Mucosa of descending colon (tissue), 3 donors: Measurements from ENCODE around the gene GHITM. TPM values are rescaled to one million over a fixed set of nuclear protein-coding genes. Genes with fewer than 3 reads are reported as not detected.

Experiments
- ATAC-seq: fragments of 200-7000 bp; cut with Tn5 transposase; one replicate; pipeline ENCODE4 v1.9.1; 2020; ENCODE audit warnings: mild to moderate bottlenecking, moderate library complexity
- DNase-seq, 3 donors: peaks; one replicate each; pipeline ENCODE4 v3.0.0-alpha.2; 2020
- H3K36me3 ChIP-seq: fragments of 200-600 bp; one replicate; pipeline ENCODE4 v1.8.0; 2021; ENCODE audit warnings: low read depth, mild to moderate bottlenecking
- H3K4me1 ChIP-seq: fragments of 200-600 bp; one replicate; pipeline ENCODE4 v1.8.0; 2021; ENCODE audit warnings: low read depth, mild to moderate bottlenecking
- H3K4me3 ChIP-seq: fragments of 200-600 bp; one replicate; pipeline ENCODE4 v1.8.0; 2021; ENCODE audit warnings: mild to moderate bottlenecking
- H3K9me3 ChIP-seq: fragments of 200-600 bp; one replicate; pipeline ENCODE4 v1.8.0; 2021; ENCODE audit warnings: mild to moderate bottlenecking
- intact Hi-C, 2 donors: fragments of 100-400 bp; cut with DNase I in 1 of 2; cut with micrococcal nuclease in 1 of 2; formaldehyde crosslinking; loops; one replicate each; pipeline versions ENCODE4 v1.11.0 to v1.11.1; 2022; cut with DNase I, micrococcal nuclease
- total RNA-seq, 3 donors: library from RNA; stranded (reverse); fragmentation: NEBNext Ultra II Directional in 2 of 3; extraction: Animal tissue kit (Norgen Biotek cat#: 25700) in 2 of 3; gene quantifications; one replicate each; pipeline versions ENCODE4 v1.2.1 to v1.2.4, GENCODE V29; 2021 to 2023
- TF ChIP-seq, protein P1 (sequence below): fragments of 200-600 bp; IDR thresholded peaks from one replicate; pipeline ENCODE4 v1.8.0; 2022; ENCODE audit warnings: antibody characterized with exemption, mild to moderate bottlenecking
- donor health status: DM: no; HTN: no; CAD: no; lungs with moderate emphysema.
- donor health status: DM: no; HTN: no; CAD: no.
- donor health status: DM: no; HTN: yes; CAD: no.

The GHITM gene
- total RNA-seq, 3 donors from 2014 or later: 216 to 279 (median 271) TPM

- no peaks in the 10 kb centered on the region for H3K36me3 ChIP-seq
- TF ChIP-seq, protein P1, sequence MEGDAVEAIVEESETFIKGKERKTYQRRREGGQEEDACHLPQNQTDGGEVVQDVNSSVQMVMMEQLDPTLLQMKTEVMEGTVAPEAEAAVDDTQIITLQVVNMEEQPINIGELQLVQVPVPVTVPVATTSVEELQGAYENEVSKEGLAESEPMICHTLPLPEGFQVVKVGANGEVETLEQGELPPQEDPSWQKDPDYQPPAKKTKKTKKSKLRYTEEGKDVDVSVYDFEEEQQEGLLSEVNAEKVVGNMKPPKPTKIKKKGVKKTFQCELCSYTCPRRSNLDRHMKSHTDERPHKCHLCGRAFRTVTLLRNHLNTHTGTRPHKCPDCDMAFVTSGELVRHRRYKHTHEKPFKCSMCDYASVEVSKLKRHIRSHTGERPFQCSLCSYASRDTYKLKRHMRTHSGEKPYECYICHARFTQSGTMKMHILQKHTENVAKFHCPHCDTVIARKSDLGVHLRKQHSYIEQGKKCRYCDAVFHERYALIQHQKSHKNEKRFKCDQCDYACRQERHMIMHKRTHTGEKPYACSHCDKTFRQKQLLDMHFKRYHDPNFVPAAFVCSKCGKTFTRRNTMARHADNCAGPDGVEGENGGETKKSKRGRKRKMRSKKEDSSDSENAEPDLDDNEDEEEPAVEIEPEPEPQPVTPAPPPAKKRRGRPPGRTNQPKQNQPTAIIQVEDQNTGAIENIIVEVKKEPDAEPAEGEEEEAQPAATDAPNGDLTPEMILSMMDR: no peak
- ATAC-seq (no peak), DNase-seq (no peak)
- no peak overlapping the region for H3K4me3 ChIP-seq
- intact Hi-C loops: no loop called here
- H3K9me3 ChIP-seq: no peaks in the 10 kb centered on the region
- peaks cover 35% of the 10 kb centered on the region for H3K4me1 ChIP-seq
Observed at GRCh38 chr10:84193846-84194423, 54.6 kb downstream of the GHITM start.

- DNase-seq (peak; percentile 82 to 84 (median 83)), ATAC-seq (peak; percentile 56)
- H3K4me3 ChIP-seq: peak within 1 kb of the TSS; percentile 32
- H3K36me3 ChIP-seq: no peaks in the 10 kb centered on the region
- TF ChIP-seq, protein P1: no peak
- no peaks in the 10 kb centered on the region for H3K9me3 ChIP-seq
- intact Hi-C loops: no loop called here
- H3K4me1 ChIP-seq: peaks cover 34% of the 10 kb centered on the region
Observed at GRCh38 chr10:84194424-84195043, 55.2 kb downstream of the GHITM start, which contains the start of gene CDHR1. TSS of gene CDHR1 (plus strand) at chr10:84194537. CDS start at chr10:84194761, 224 bp downstream.

DNA sequence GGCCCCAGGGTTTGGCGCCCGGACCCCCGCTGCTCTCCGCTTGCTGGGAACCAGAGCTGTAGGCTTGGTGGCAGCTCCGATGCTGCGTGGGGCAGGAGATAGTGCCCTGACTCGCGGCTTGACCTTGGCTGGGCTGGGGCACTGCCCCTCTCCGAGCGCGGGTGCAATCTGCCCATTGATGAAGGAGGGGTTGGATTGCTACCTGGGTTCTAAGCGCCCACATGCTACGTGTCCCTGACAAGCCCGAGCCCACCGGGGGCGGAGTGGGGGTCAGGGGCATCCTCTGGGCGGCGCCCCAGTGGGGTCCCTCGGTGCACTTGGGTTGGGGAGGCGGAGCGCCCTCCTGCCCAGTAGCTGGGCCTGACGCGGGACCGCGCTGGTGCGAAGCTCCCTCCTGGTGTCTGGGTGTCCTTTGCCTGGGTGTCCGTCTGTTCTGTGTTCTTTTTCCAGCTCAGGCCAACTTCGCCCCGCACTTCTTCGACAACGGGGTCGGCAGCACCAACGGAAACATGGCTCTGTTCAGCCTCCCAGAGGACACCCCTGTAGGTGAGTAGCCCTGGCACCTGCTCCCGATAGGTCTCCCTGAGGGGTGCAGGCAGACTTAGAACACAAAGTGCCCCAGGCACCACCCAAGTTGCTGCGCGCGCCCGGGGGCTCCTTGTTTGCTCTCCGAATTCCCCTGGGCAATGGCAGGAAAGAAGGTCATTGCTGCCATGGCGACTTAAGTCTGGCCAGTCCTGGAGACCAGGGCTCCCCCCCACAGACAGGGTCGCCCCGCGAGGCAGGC, 55.9 kb downstream of the GHITM start:
- intact Hi-C loops: no loop called here
- no peaks in the 10 kb centered on the region for H3K36me3 ChIP-seq
- TF ChIP-seq, protein P1: no peak
- peak overlapping the region; percentile 32 for H3K4me3 ChIP-seq
- DNase-seq (peak in 1 of 3 donors; percentile 68), ATAC-seq (peak; percentile 4)
- peaks cover 37% of the 10 kb centered on the region for H3K4me1 ChIP-seq
- no peaks in the 10 kb centered on the region for H3K9me3 ChIP-seq

DNA sequence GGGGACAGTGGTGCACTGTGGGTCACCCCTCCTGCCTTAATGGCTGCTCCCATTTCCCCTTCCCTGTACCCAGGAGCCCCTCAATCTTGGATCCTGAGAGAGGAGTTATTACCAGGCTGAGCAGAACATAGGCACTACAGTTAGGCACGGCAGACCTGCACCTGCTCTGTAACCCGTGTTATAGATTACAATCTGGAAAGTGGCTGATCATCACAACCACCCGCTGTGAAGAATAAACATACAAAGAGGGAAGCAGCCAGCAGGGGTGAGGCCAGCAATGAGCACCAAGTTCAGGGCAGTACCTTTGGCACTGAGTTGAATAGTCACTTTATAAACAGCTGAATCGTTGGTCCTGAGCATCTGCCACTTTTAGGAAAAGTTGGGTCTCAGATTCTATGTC, 56.8 kb downstream of the GHITM start:
- H3K9me3 ChIP-seq: no peaks in the 10 kb centered on the region
- DNase-seq (peak in 2 of 3 donors; percentile 70 to 85), ATAC-seq (peak; percentile 62)
- no peaks in the 10 kb centered on the region for H3K36me3 ChIP-seq
- intact Hi-C loops: no loop called here
- H3K4me1 ChIP-seq: peaks cover 42% of the 10 kb centered on the region
- TF ChIP-seq, protein P1: no peak
- H3K4me3 ChIP-seq: no peak overlapping the region

GRCh38 chr10:84196941-84197340, 57.6 kb downstream of the GHITM start:
- TF ChIP-seq, protein P1: no peak
- Histone ChIP-seq H3K36me3 (no peaks in the 10 kb centered on the region), H3K9me3 (no peaks in the 10 kb centered on the region), H3K4me3 (no peak overlapping the region), H3K4me1 (peaks cover 51% of the 10 kb centered on the region)
- ATAC-seq: no peak
- no peak for DNase-seq
- intact Hi-C loops: no loop called here
